ENCODE measurements around the gene ITGB4. TPM values are rescaled to one million over a fixed set of nuclear protein-coding genes. Genes with fewer than 3 reads are reported as not detected.

The ITGB4 gene
- total RNA-seq, 6 experiments from 2014 or later, result 0.28 to 1.0 (median 0.76) TPM; not detected in 1

GRCh38 chr17:75688209-75688825 lies 32.9 kb upstream of the ITGB4 start:
- Mint-ChIP-seq H3K4me3 (no peak overlapping the region), H3K27ac (peak overlapping the region; percentile 63), H3K36me3 (ENCODE audit: low read depth) (peaks cover 56% of the 10 kb centered on the region), H3K4me1 (ENCODE audit: low read depth) (peaks cover 98% of the 10 kb centered on the region), H3K27me3 (ENCODE audit: insufficient read depth) (peaks cover 5% of the 10 kb centered on the region), H3K9me3 (no peaks in the 10 kb centered on the region)
- no peak for DNase-seq
- no peak for TF ChIP-seq CTCF (IDR thresholded peaks at IDR 0.05)

DNA sequence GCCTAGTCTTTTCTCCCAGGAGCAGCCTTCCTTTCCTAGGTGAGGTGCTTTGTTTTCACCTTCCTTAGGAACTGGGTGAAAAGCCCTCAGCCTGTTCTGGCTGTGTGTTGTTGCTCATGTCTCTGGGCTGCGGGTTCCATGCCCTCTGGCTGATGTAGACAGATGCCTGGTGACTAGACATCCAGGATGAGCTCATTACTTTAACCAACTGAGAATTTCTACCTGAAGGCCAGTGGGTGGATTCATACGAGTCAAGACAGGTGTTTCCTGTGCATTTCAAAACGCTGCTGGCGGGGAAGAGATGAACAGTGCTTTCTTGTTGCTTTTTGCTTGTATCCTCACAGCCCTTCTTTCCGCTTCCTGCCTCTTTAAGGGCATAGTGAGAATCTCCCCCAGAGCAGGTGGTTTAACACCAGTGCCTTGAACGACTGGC lies 31.8 kb upstream of the ITGB4 start:
- Mint-ChIP-seq H3K36me3 (ENCODE audit: low read depth) (peaks cover 58% of the 10 kb centered on the region), H3K4me1 (ENCODE audit: low read depth) (peaks cover 98% of the 10 kb centered on the region), H3K9me3 (no peaks in the 10 kb centered on the region), H3K4me3 (peak overlapping the region; percentile 31; the same call in 1 of the 2 replicates), H3K27ac (peak overlapping the region; percentile 63), H3K27me3 (ENCODE audit: insufficient read depth) (peaks cover 5% of the 10 kb centered on the region)
- DNase-seq, result peak; percentile 63
- TF ChIP-seq CTCF (IDR thresholded peaks at IDR 0.05), result no peak

GRCh38 chr17:75691371-75691791 lies 29.9 kb upstream of the ITGB4 start:
- no peak for TF ChIP-seq CTCF (IDR thresholded peaks at IDR 0.05)
- H3K4me1 Mint-ChIP-seq (ENCODE audit: low read depth), result peaks cover 96% of the 10 kb centered on the region
- H3K9me3 Mint-ChIP-seq, result peaks cover 3% of the 10 kb centered on the region; the same call in 1 of the 2 replicates
- H3K36me3 Mint-ChIP-seq (ENCODE audit: low read depth), result peaks cover 53% of the 10 kb centered on the region
- peak overlapping the region; percentile 98 for H3K27ac Mint-ChIP-seq
- no peaks in the 10 kb centered on the region; the same call in 1 of the 2 replicates for H3K27me3 Mint-ChIP-seq (ENCODE audit: insufficient read depth)
- H3K4me3 Mint-ChIP-seq, result peak overlapping the region; percentile 20
- DNase-seq, result peak; percentile 50

- TF ChIP-seq CTCF (IDR thresholded peaks at IDR 0.05), result no peak
- no peak for DNase-seq
- Mint-ChIP-seq H3K4me3 (peak overlapping the region; percentile 84), H3K4me1 (ENCODE audit: low read depth) (peaks cover 90% of the 10 kb centered on the region), H3K27me3 (ENCODE audit: insufficient read depth) (no peaks in the 10 kb centered on the region; the same call in 1 of the 2 replicates), H3K27ac (peak overlapping the region; percentile 98), H3K36me3 (ENCODE audit: low read depth) (peaks cover 53% of the 10 kb centered on the region), H3K9me3 (peaks cover 3% of the 10 kb centered on the region; the same call in 1 of the 2 replicates)
Observed at GRCh38 chr17:75691801-75692626, 29.2 kb upstream of the ITGB4 start.

DNA sequence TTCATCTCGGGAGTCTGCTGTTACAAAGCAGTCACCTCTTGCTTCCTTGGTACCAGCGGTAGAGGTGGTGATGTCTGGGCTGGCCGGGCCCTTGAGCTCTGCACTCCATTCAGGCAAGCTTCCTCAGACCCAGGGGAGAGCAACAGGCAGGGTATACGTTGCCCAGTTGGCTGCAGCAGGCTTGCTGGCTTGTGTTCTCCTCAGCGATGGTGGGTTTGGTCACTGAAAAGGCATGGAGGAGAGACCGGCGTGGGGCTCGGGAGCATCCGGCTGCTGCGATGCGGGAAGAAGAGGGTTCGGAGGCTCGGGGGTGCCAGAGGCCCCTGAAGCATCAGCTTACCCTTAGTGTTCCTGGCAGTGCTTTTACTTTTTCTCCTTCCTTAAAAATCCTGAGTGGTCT lies 28.3 kb upstream of the ITGB4 start:
- H3K27ac Mint-ChIP-seq, result peak overlapping the region; percentile 98

More for the DNA sequence above, 28.3 kb upstream of the ITGB4 start:
- Mint-ChIP-seq H3K27me3 (ENCODE audit: insufficient read depth) (no peaks in the 10 kb centered on the region; the same call in 1 of the 2 replicates), H3K9me3 (peaks cover 3% of the 10 kb centered on the region; the same call in 1 of the 2 replicates), H3K36me3 (ENCODE audit: low read depth) (peaks cover 56% of the 10 kb centered on the region), H3K4me3 (peak overlapping the region; percentile 84), H3K4me1 (ENCODE audit: low read depth) (peaks cover 91% of the 10 kb centered on the region)
- TF ChIP-seq CTCF (IDR thresholded peaks at IDR 0.05), result no peak
- no peak for DNase-seq

All from HFFc6 (cell line).